Measurements from ENCODE around the gene IL12B.
"Not testable (repeated sequence)": the region's sequence is repeated elsewhere in the genome, so short reads cannot be mapped to it uniquely, and the experiment has no call there.

The IL12B gene

GRCh38 chr5:159330131-159330800 is at the start of gene IL12B:
TSS of gene IL12B (minus strand) at chr5:159330487. CDS start at chr5:159326782, 3,705 bp downstream.
- no peak for TF ChIP-seq CTCF (conservative IDR thresholded peaks at IDR 0.05)
- no peak for TF ChIP-seq ZFX (IDR thresholded peaks at IDR 0.05)
- no peak within 1 kb of the TSS for H3K27ac ChIP-seq

- TF ChIP-seq ZFX (IDR thresholded peaks at IDR 0.05), result no peak
- no peak for TF ChIP-seq CTCF (conservative IDR thresholded peaks at IDR 0.05)
- H3K27ac ChIP-seq, result no peak overlapping the region
These were observed 47.4 kb upstream of the IL12B start for GRCh38 chr5:159377653-159378052.

GRCh38 chr5:159367866-159368265 is 37.6 kb upstream of the IL12B start:
- H3K27ac ChIP-seq, result not testable (repeated sequence)

- H3K27ac ChIP-seq, result not testable (repeated sequence)
These were observed 36.5 kb upstream of the IL12B start for GRCh38 chr5:159366776-159367175.

GRCh38 chr5:159362220-159362619 is 31.9 kb upstream of the IL12B start:
- TF ChIP-seq CTCF (conservative IDR thresholded peaks at IDR 0.05) (no peak), ZFX (IDR thresholded peaks at IDR 0.05) (no peak)
- H3K27ac ChIP-seq, result no peak overlapping the region

GRCh38 chr5:159359871-159360270 is 29.6 kb upstream of the IL12B start:
- not testable (repeated sequence) for H3K27ac ChIP-seq

- no peak overlapping the region for H3K27ac ChIP-seq
- TF ChIP-seq ZFX (IDR thresholded peaks at IDR 0.05), result no peak
- no peak for TF ChIP-seq CTCF (conservative IDR thresholded peaks at IDR 0.05)
These were observed 29.1 kb upstream of the IL12B start for GRCh38 chr5:159359408-159359807.

GRCh38 chr5:159353661-159354252 is 23.5 kb upstream of the IL12B start:
- H3K27ac ChIP-seq, result no peak overlapping the region
- TF ChIP-seq CTCF (conservative IDR thresholded peaks at IDR 0.05) (no peak), ZFX (IDR thresholded peaks at IDR 0.05) (no peak)

- H3K27ac ChIP-seq, result not testable (repeated sequence)
These were observed 20.4 kb upstream of the IL12B start for GRCh38 chr5:159350644-159351043.

GRCh38 chr5:159350216-159350615 is 19.9 kb upstream of the IL12B start:
- H3K27ac ChIP-seq, result not testable (repeated sequence)

All from C4-2B (cell line).